T-helper 17 cell (primary cell): ENCODE measurements around the gene LPP. TPM values are rescaled to one million over a fixed set of nuclear protein-coding genes. Genes with fewer than 3 reads are reported as not detected.

Experiments used
- ATAC-seq: fragments of 150-1000 bp; cut with Tn5 transposase; 2 replicates; pipeline ENCODE4 v1.10.0; 2021; ENCODE audit warnings: mild to moderate bottlenecking, moderate library complexity
- DNase-seq, 3 donors: peaks; one replicate each; pipeline versions ENCODE4 v3.0.0 to v3.0.0-alpha.2; 2020 to 2021
- H3K9me3 ChIP-seq: one replicate; pipeline ENCODE4 v1.7.0; 2013; ENCODE audit warnings: low read length, mild to moderate bottlenecking; ENCODE audit not compliant: control insufficient read depth, poor library complexity, severe bottlenecking
- H3K27ac Mint-ChIP-seq: one replicate; pipeline ENCODE4 v1.8.0; 2022; ENCODE audit warnings: mild to moderate bottlenecking, moderate library complexity, mixed read lengths
- H3K27me3 Mint-ChIP-seq: one replicate; pipeline ENCODE4 v1.8.0; 2022; ENCODE audit warnings: mixed read lengths
- H3K36me3 Mint-ChIP-seq: one replicate; pipeline ENCODE4 v1.8.0; 2022; ENCODE audit warnings: low read depth, mixed read lengths
- H3K4me1 Mint-ChIP-seq: one replicate; pipeline ENCODE4 v1.8.0; 2022; ENCODE audit warnings: mild to moderate bottlenecking, mixed read lengths
- H3K4me3 Mint-ChIP-seq: one replicate; pipeline ENCODE4 v1.8.0; 2022; ENCODE audit warnings: mild to moderate bottlenecking, moderate library complexity, mixed read lengths
- total RNA-seq, 4 donors: library from RNA in 2 of 4; stranded (reverse) in 2 of 4; gene quantifications; one replicate each; pipeline ENCODE4 v1.2.3 and lab custom pipeline; 2022 to 2026

LPP gene
- total RNA-seq, 2 donors from 2014 or later: 81.0 to 94.2 TPM

- H3K4me3 Mint-ChIP-seq: no peak overlapping the region
- peaks cover 44% of the 10 kb centered on the region for H3K4me1 Mint-ChIP-seq
- DNase-seq: no peak
- H3K27ac Mint-ChIP-seq: no peak overlapping the region
- H3K9me3 ChIP-seq: no peaks in the 10 kb centered on the region
- H3K27me3 Mint-ChIP-seq: no peaks in the 10 kb centered on the region
- ATAC-seq: no peak
- no peaks in the 10 kb centered on the region for H3K36me3 Mint-ChIP-seq
These were observed 14.2 kb downstream of the LPP start for GRCh38 chr3:188168186-188168585.

DNA sequence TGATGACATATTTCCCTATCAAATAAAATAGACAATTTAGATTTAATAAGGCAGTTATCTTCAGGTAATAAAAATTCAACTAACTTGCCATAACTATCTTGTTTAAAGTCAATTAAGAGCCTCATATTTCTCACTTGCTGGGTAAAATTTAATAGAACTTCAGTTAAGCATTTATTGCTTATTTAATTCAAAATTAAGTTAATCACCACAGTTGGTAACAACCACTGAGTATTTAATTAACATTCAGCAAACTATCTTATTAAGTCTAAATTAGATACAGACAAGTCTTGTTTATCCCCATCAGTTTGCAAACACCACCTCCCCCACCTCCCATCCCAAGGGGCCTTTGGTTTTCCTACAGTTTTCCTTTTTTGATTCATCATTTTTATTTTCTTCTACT is 14.7 kb downstream of the LPP start:
- Mint-ChIP-seq H3K27ac (no peak overlapping the region), H3K4me1 (peaks cover 40% of the 10 kb centered on the region), H3K4me3 (no peak overlapping the region), H3K36me3 (no peaks in the 10 kb centered on the region), H3K27me3 (no peaks in the 10 kb centered on the region)
- H3K9me3 ChIP-seq: no peaks in the 10 kb centered on the region
- DNase-seq (no peak), ATAC-seq (no peak)

- no peaks in the 10 kb centered on the region for H3K36me3 Mint-ChIP-seq
- peak; percentile 5 for ATAC-seq
- H3K4me3 Mint-ChIP-seq: peak overlapping the region; percentile 66
- no peak for DNase-seq
- peak overlapping the region; percentile 94 for H3K27ac Mint-ChIP-seq
- H3K4me1 Mint-ChIP-seq: peaks cover 39% of the 10 kb centered on the region
- H3K9me3 ChIP-seq: no peaks in the 10 kb centered on the region
- H3K27me3 Mint-ChIP-seq: no peaks in the 10 kb centered on the region
These were observed 16.0 kb downstream of the LPP start for GRCh38 chr3:188169830-188170455.

DNA sequence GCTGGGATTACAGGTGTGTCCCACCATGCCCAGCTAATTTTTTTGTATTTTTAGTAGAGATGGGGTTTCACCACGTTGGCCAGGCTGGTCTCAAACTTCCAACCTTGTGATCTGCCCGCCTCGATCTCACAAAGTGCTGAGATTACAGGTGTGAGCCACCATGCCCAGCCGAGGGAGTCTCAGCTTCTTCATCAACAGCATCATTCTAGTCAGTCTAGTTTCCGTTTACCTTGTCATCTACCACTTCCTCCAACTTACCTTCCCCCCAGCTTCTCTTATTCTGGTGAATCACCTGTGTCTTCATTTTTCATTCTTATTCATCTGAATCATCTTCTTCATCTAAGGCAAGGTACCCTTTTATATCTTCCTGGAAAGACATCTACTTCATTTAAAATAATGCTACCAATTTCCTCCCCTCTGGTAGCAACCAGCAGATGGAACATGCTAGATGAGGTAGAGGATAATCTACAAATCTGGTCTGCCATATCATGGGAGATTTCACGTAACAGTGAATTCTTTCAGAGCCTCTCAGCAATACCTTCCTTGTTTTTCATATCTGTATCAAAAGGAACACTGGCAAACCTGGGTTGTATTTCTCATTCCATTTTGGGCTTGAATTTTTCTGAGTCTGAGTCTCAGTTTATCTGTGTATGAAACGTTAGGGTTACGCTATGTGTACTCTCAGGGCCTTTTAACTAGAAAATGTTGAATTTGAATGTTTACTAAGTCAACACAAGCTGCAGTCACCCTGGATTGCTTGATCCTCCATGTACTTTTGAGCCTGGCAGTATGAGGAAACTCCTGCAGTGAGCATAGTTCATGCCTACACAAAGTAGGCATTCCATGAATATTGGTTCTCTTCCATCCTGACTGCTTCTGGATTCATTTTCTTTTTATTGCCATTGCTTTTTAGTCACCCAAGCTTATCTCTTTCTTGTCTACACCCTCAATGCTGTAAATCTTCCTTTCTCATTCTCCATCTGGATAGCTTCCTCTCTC is 16.8 kb downstream of the LPP start:
- H3K27ac Mint-ChIP-seq: peak overlapping the region; percentile 94
- DNase-seq (peak in 1 of 3 donors; percentile 18), ATAC-seq (peak; percentile 91)
- H3K4me1 Mint-ChIP-seq: peaks cover 34% of the 10 kb centered on the region
- no peaks in the 10 kb centered on the region for H3K9me3 ChIP-seq
- H3K4me3 Mint-ChIP-seq: peak overlapping the region; percentile 66
- H3K27me3 Mint-ChIP-seq: no peaks in the 10 kb centered on the region
- H3K36me3 Mint-ChIP-seq: no peaks in the 10 kb centered on the region

DNA sequence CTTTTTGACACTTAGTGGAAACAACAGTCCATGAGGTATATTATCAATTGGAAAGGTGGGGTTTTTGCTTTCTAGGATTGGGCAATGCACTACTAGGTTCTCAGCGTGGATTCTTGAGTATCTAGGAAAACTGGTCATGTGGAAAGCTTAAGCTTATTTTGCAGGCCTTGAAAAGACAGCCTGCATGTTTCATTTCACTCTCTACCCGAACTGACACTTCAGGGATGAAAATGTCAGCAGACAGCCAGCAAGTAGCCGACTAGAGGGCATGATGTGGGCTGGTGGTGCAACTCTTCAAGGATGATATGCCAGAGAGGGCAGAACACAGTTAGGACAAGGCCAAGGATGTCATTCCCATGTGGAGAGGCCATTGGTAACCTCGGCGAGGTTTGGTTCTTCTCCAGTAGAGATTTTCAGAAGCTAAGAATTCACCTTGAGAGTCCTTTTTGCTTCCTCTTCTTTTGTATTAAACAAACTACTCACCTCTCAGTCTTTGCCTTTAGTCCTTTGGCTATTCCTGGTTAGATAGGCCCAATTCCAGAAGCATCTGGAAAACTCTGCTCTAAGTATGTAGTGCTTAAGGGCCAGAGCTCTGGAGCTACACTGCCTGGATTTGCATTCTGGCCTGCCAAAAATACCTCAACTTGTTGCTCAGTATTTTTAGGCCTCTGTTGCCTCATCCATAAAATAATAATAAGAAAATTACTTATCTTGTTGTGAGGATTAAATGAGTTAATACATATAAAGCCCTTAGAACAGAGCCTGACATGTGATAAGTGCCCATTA is 17.9 kb downstream of the LPP start:
- no peak for ATAC-seq
- peaks cover 1% of the 10 kb centered on the region for H3K36me3 Mint-ChIP-seq

GRCh38 chr3:188174317-188175044 is 20.5 kb downstream of the LPP start:
- ATAC-seq: no peak
- no peaks in the 10 kb centered on the region for H3K9me3 ChIP-seq
- Mint-ChIP-seq H3K4me1 (peaks cover 56% of the 10 kb centered on the region), H3K4me3 (no peak overlapping the region), H3K27me3 (no peaks in the 10 kb centered on the region), H3K36me3 (peaks cover 10% of the 10 kb centered on the region), H3K27ac (no peak overlapping the region)
- no peak for DNase-seq

More for the DNA sequence above, 17.9 kb downstream of the LPP start:
- no peak overlapping the region for H3K4me3 Mint-ChIP-seq
- H3K27me3 Mint-ChIP-seq: no peaks in the 10 kb centered on the region
- H3K9me3 ChIP-seq: no peaks in the 10 kb centered on the region
- H3K27ac Mint-ChIP-seq: peak overlapping the region; percentile 94
- no peak for DNase-seq
- H3K4me1 Mint-ChIP-seq: peaks cover 35% of the 10 kb centered on the region

DNA sequence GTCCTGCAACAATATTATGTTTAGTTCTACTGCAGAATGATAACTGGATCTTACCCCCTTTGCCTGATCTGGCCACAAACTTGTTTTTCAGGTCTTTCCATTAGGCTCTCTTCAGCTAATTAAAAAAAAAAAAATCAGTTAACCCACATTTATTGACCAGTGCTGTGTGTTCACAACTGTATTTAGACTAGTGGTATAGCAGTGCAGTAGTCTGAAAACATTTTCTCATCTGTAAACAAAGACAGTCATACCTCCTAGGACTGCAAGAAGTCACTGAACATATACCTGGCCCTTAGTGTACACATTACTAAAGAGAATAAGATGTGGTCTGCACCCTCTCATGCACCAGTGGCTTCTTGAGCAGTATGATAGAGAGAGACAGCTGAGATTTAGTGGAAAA is 22.5 kb downstream of the LPP start:
- H3K4me3 Mint-ChIP-seq: no peak overlapping the region
- ATAC-seq (no peak), DNase-seq (no peak)
- peak overlapping the region; percentile 56 for H3K27ac Mint-ChIP-seq
- H3K9me3 ChIP-seq: no peaks in the 10 kb centered on the region
- H3K27me3 Mint-ChIP-seq: no peaks in the 10 kb centered on the region
- peaks cover 48% of the 10 kb centered on the region for H3K4me1 Mint-ChIP-seq
- peaks cover 15% of the 10 kb centered on the region for H3K36me3 Mint-ChIP-seq

GRCh38 chr3:188176884-188177283 is 22.9 kb downstream of the LPP start:
- no peak for ATAC-seq
- Mint-ChIP-seq H3K4me1 (peaks cover 47% of the 10 kb centered on the region), H3K27me3 (no peaks in the 10 kb centered on the region), H3K27ac (peak overlapping the region; percentile 56), H3K36me3 (peaks cover 15% of the 10 kb centered on the region), H3K4me3 (peak overlapping the region; percentile 3)
- DNase-seq: no peak
- no peaks in the 10 kb centered on the region for H3K9me3 ChIP-seq

- peaks cover 15% of the 10 kb centered on the region for H3K36me3 Mint-ChIP-seq
- peak overlapping the region; percentile 56 for H3K27ac Mint-ChIP-seq
These were observed 23.8 kb downstream of the LPP start for GRCh38 chr3:188177721-188178120.

GRCh38 chr3:188178293-188178936 is 24.5 kb downstream of the LPP start:
- Mint-ChIP-seq H3K4me3 (peak overlapping the region; percentile 49), H3K27ac (peak overlapping the region; percentile 56), H3K27me3 (no peaks in the 10 kb centered on the region), H3K36me3 (peaks cover 15% of the 10 kb centered on the region), H3K4me1 (peaks cover 49% of the 10 kb centered on the region)
- DNase-seq (no peak), ATAC-seq (no peak)
- H3K9me3 ChIP-seq: no peaks in the 10 kb centered on the region

More at GRCh38 chr3:188177721-188178120, 23.8 kb downstream of the LPP start:
- DNase-seq: no peak
- H3K9me3 ChIP-seq: no peaks in the 10 kb centered on the region
- Mint-ChIP-seq H3K4me1 (peaks cover 49% of the 10 kb centered on the region), H3K4me3 (no peak overlapping the region), H3K27me3 (no peaks in the 10 kb centered on the region)
- ATAC-seq: no peak

- Mint-ChIP-seq H3K36me3 (peaks cover 15% of the 10 kb centered on the region), H3K4me3 (peak overlapping the region; percentile 49), H3K4me1 (peaks cover 49% of the 10 kb centered on the region), H3K27ac (peak overlapping the region; percentile 56), H3K27me3 (no peaks in the 10 kb centered on the region)
- ATAC-seq (no peak), DNase-seq (no peak)
- no peaks in the 10 kb centered on the region for H3K9me3 ChIP-seq
These were observed 25.3 kb downstream of the LPP start for GRCh38 chr3:188179006-188179966.
